ENCODE data around the gene PRKCA.

- TF ChIP-seq EZH2phosphoT487 (IDR thresholded peaks at IDR 0.05; ENCODE audit: unreplicated experiment) (no peak), EZH2 (IDR thresholded peaks at IDR 0.05; ENCODE audit: low read depth, unreplicated experiment) (no peak), POLR2AphosphoS5 (IDR thresholded peaks at IDR 0.05; ENCODE audit: low read depth) (no peak), ZNF331 (CRISPR knock-in tag; IDR thresholded peaks at IDR 0.05; ENCODE audit: low read depth) (no peak), CTCF (conservative IDR thresholded peaks at IDR 0.05; ENCODE audit: low read depth in 2 of 2) (no peak), ETS1 (IDR thresholded peaks at IDR 0.05) (no peak), CREB1 (CRISPR knock-in tag; IDR thresholded peaks at IDR 0.05; ENCODE audit: low read depth) (no peak), REST (IDR thresholded peaks at IDR 0.05; ENCODE audit: unreplicated experiment) (no peak), JUNB (IDR thresholded peaks at IDR 0.05; ENCODE audit: unreplicated experiment) (no peak), ZNF114 (CRISPR knock-in tag; IDR thresholded peaks at IDR 0.05) (no peak), STAT1 (IDR thresholded peaks at IDR 0.05; ENCODE audit: unreplicated experiment) (no peak)
These were observed 103.6 kb downstream of the PRKCA start for GRCh38 chr17:66405836-66406677.
